ENCODE results near the gene ETNK2.

Gene ETNK2

DNA sequence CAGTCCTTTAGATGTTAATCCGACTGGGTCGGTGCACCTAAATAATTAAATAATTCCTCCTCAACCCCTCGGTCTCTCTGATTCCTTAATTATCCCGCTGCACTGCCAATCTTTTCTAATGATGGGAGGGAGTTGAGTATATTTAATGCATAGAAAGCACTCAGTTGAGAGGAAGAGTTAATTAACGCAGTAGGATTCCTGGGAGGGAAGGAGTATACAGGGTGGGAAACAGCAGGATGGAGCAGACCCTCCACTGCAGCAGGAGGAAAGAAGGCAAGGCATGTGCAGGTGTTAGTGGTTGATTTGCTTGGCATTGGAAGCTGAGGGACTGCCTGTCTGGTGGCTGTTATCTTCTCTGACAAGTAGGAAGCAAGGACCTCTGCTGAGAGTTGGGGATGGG, 24.2 kb upstream of the ETNK2 start:
- no peak for DNase-seq (ENCODE audit: low spot score)

DNA sequence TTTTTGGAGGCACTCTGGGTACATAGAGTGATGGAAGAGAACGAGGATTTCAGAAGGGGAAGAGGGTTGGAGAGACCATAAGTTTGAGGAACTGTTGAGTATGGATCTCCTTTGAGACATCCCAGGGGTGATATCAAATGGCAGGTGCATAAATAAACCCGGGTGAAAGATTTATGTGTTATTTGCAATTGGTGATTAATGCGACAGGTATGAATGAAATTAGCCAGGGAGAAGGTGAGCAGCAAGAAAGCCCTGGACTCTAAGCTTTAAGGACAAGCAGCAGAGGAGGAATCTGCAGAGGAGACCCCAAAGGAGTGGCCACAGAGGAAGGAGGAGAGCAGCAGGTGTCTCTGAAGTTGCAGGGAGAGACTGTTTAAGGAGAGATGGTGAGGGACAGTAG, 23.1 kb upstream of the ETNK2 start:
- DNase-seq (ENCODE audit: low spot score), result no peak

DNA sequence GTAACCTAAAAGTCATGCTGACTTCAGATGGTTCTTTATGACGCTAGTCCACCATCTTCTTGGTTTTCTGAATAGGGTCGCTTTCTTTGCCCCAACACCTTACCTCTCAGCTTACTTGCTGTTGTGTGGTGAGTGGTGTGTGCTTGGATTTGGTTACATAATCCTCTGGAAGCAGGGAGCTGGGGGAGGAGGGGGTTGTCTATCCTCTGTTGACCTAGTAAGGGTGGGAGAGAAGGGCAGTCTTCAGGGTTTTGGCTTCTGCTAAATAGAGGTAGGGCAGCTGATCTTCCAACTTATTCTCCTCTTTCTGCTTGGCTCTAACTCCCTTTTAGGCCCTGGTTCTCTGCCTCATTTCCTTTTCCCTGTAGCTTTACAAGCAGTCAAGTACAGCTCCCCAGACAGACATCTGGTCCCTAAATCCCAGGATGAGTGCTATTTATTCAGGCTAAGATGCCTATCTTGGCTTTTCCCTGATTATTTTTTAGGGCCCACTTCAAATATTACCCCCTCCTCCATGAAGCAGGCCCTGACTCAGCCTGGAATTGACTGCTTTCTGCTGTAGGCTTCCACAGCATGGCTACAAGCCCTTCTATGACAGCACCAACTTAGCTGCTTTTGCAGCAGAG, 20.7 kb upstream of the ETNK2 start:
- DNase-seq (ENCODE audit: low spot score), result no peak

DNA sequence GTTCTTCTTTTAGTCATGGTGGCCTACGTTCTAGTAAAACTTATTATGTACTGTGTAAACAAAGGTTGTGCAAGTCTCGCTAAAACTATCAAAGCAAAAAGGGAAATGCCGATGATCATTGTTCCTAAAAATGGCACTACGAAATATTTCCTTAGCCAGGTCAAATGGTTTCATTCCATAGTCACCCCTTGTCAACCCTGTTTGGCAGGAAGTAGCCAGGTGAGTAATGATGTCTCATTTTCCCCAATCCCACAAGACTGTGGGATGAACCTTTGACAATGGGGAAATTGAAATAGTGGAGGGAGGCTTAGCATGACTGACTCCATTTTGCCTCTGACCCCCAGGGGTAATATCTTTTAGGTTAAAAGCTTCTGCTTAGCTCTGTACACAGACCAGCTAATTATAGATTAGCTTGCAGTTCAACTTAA, 19.9 kb upstream of the ETNK2 start:
- peak; percentile 85 for DNase-seq (ENCODE audit: low spot score)

DNA sequence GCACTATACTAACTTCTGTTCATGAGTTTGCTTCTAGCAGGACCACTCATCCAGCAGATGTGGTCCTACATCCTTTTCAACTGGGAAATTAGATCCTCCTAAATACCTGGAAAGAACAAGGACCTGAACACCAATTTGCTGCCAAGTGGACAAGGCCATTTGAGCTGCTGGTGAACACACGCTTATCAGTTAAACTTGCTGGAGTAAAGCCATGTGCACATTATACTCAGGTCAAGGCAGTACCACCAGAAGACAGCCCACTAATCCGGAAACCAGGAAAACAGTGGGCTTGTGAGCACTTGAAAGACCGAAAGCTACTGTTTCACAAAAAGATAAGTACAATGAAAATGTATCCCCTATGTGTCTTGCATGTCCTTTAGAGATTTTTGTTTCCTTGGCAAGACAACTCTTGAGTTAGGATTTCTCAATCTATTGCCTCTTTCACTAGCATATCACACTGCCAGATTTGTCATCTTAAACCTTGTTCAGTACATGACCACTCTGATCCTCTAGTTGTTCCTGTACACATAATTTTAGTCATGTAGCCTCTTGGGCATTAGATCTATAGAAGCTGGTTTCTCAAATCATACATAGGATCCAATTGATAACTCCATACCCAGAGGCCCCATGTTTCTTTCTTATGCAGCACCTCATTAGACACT, 18.8 kb upstream of the ETNK2 start:
- DNase-seq (ENCODE audit: low spot score), result no peak

DNA sequence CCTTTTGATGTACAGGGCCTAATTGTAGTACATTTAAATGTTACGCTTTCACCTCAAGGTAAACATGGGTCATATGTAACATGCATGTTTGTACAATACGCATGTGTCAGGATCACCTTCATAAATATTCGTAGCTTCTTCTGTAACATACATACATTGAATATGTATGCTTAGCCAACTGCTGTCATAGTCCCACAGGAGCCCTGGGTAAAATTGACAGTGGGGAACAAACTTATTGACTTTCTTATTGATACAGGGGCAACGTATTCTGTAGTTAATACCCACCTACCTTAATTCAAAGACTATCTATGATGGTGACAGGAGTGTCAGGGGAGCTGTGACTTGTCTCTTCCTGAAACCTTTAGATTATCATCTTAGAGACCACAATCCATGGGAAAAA, 18.0 kb upstream of the ETNK2 start:
- no peak for DNase-seq (ENCODE audit: low spot score)

DNA sequence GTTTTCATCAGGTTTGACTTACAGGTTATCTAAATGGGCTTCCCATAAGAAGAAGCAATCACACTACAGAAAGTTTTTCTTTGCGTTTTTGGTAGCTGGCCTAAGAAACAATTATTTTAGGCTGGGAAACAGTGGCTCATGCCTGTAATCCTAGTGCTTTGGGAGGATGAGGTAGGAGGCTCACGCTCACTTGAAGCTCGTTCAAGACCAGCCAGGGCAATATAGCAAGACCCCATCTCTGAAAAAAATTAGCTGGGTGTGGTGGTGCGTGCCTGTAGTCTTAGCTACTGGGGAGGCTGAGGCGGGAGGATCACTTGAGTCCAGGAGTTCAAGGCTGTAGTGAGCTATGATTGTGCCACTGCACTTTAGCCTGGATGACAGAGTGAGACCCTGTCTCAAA, 15.9 kb upstream of the ETNK2 start:
- DNase-seq (ENCODE audit: low spot score), result no peak

DNA sequence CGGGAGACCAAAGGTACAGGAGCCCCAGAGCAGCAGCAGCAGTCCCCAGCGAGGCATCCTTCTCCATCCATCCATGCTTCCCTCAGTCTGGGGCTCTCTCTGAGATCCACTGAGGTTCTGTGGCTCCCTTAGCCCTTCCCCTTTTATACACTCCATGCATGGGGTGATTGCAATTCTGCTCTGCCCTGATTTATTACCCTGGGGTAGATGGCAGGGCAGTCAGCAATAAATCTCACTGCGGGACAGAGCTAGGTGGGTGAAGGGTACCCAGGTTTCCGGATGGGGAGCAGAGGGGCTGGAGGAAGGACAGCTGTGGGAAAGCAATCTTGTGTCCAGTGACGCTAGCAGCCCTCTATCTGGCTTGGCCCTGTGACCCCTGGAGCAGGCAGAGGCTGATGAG, 14.4 kb upstream of the ETNK2 start, which contains the start of gene REN:
REN (minus strand) TSS at position 119 of the 400 bp plus-strand sequence; CDS start at position 75, 44 bp downstream.
- DNase-seq (ENCODE audit: low spot score), result no peak

DNA sequence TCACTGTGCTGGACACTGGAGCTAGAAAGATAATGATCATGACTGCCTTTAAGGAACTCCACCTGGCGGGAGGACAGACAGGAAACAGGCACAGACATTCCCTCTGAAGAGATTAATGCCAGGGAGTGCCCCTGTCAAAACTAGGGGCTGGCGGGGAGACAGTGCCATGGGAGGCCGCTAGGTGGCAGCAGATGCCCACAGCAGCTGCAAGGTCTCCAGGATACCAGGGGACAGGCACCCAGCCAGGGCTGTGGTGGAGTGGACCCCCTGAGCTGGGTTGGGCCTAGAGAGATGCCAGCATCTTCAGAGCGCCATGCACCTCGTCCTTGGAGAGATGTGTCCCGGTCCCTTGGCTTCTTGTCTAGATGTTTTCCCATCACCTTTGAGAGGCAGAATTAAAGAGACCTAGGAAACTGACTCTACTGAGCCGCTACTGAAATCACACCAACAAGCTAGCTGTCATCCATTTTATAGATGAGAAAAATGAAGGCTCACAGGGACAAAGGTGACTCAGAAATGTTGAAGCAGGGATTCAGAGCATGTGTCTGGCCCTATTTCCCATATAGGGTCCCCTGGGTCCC, 10.7 kb upstream of the ETNK2 start:
- peak; percentile 69 for DNase-seq (ENCODE audit: low spot score)

DNA sequence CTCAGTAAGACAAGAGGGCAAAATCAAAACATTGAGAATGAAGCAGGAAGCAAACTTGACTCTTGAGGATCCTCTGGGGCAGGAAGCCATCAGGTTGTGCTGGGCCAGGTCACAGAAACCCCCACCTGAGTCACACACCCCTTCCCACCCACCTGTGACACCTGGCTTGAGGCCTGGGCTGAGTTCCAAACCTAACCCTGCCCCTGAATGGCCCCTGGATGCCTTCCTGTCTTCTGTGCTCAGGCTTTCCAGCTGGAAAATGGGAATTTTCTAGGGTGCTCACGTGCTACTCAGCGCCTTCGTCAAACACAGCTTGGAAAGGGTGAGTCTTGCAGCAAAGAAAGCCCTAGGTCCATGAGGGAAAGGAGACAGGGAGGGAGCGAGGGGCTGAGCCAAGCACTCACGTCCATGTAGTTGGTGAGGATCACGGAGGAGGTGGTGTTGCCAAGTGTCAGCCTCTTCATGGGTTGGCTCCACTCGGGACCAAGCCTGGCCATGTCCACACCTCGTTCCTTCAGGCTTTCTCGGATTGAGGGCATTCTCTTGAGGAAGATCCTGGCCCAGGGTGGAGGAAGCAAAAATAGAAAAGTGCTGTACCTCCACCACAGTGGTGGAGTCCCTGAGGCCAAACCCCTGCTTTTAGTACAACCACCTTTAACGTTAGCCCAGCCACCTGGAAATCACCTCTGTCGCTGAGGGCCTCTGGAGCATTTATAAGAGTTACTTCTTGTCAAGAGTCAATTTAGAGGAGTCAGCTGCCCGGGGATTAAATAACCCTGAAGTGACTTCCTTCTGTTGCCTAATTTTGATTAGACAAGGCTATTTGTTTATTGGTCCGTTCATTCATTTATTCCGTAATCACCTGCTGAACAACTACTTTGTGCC, 10.0 kb upstream of the ETNK2 start:
- no peak for DNase-seq (ENCODE audit: low spot score)

DNA sequence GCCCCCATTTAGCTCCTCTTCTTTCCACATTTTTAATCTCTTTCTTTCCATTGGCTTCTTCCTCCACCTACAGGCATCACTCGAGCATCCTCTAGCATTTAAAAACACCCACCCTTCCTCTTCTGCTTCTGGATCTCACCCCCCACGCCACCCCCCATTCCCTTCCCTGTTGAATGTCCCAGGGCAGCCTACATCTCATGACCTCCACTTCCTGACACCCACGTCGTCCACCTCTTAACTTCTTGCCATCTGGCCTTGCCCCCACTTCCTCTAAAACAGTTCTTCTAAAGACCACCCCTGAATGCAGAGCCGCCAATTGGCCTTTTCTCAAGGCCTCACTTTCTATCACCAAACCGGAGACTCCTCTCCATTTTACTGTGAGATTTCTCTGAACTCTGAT, 6.1 kb upstream of the ETNK2 start:
- DNase-seq (ENCODE audit: low spot score), result no peak

DNA sequence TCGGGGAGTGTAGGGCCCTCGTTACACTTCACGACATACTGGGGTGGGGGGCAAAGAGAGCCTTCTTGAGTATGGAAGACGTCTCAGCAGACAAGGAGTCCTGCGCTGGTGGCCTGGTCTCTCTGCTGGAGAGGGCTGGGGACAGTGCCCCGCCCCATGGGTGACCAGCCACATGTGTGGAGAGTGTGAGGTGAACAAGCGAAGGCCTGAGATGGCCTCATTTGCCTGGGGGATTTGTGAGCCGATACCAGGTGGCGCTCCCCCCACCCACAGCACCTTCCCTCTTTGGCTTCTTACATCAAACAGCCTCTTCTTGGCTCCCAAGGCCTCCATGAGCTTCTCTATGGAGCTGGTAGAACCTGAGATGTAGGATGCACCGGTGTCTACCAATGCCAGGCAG, 4.0 kb upstream of the ETNK2 start:
- no peak for DNase-seq (ENCODE audit: low spot score)

DNA sequence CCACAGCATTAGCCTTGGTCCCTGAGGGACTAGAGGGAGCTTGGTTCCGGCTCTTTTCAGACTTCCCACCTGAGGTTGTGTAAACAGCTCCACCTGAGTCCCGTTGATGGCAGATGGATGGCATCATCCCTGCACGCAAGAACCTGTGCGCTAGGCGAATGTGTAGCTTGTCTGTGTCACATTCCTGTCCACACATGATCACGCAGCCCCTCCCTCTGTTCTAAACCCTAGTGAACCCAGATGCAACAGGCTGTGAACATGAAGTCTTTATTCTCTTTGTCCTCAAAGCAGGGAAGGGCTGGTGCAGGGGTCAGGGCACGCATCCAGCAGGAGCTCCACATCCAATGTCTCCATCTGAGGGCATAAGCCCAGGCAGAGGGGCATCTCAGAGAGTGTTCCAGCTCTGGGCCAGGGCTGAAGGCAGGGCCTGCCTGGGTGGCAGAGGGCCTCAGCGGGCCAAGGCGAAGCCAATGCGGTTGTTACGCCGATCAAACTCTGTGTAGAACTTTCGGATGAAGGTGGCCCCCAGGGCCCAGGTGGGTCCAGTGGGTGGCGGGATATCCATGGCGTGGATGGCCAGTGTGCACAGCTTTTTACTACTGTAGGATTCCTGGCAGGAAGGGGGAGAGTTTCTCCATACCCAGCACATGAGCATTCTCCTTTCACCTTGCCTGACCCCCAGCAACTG, 2.9 kb upstream of the ETNK2 start:
- DNase-seq (ENCODE audit: low spot score), result no peak

DNA sequence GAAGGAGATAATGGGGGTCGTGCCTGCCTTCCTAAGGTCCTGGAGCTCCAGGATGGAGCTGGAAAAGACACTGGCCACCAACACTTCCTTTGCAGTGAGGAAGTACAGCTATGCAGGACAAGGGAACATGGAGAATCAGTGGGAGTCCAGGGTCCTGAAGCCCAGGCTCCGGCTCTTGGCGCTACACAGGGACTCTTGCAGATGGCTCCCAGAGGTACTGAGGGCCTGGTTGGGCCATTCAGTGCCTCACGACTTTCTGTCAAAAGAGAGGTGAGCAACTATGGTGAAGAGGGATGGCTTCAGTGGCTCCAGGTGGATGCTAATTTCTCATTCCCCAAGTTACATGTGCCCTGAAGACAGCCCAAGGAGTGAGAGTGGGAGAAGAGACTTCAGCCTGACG, 1.8 kb upstream of the ETNK2 start:
- no peak for DNase-seq (ENCODE audit: low spot score)

DNA sequence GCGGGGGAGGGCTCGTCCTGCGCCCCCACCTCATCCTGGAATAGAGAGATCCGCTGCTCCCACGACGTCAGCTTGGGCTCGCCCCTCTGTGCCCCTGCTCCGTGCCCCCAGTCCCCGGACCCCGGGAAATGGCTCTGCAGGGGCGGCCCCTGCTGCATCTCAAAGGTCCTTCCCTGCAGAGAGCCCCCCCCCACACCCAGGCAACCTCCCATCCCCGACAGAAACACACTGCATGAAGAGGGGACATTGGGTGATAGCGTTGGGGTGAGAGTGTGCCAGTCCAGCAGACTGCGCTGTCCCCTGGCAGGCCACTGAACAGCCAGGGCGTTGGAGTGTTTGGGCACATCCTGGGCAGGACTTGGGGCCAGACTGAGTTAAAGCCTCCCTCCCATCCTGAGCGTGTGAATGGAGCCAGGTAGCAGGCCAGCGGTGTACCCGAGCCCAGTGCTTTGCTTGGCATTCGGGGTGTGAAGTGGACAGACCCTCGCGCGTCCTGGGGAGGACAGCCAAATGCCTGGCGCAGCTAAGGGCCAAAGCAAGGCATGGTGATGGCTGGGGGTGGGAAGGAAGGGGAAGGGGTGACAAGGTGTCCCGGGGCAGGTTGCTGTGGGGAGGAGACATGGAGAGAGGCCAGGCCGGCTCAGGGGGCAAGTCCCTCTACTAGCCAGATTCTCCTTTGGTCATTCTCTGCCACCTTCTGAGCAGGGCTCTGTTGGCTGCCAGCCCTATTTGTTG, 633 bp upstream of the ETNK2 start:
- DNase-seq (ENCODE audit: low spot score), result no peak

DNA sequence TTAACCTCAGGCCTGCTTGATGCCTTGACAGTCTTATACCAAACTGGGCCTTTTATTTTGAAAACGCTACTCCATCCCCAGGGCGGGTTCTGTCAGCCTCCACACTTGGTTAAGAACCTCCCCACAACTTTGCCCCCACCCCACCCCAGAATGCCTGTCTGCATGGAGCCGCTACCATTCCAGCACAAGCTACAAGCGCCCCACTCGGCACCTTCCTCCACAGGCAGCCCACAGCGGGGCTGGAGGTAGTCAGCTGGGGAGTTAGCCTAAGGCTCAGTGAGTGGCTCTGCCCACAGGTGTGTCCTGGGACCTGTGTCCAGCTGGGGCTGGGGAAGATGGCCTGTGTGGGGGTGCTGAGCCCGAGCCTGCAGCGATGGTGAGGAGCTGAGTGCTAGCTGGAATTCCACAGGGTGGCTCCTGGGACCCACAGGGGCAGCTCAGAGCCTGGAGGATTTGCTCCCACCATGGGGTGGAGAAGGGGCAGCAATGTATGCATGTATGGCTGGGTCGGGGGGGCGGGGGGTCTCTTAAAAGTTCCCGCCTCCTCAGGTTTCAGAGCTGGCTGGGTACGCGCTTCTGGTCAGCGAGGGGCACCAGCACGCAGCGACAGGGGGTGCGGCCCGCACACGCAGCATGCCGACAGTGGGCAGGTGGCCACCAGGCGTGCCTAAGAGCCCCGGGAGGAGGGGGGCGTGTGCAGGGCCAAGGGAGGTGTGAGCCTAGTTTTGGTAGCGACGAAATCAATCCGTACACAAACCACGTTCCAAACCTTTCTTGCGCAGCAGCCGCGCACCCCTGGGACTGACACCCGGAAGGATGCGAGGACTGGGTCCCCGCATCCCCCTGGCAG, 917 bp downstream of the ETNK2 start:
- no peak for DNase-seq (ENCODE audit: low spot score)

DNA sequence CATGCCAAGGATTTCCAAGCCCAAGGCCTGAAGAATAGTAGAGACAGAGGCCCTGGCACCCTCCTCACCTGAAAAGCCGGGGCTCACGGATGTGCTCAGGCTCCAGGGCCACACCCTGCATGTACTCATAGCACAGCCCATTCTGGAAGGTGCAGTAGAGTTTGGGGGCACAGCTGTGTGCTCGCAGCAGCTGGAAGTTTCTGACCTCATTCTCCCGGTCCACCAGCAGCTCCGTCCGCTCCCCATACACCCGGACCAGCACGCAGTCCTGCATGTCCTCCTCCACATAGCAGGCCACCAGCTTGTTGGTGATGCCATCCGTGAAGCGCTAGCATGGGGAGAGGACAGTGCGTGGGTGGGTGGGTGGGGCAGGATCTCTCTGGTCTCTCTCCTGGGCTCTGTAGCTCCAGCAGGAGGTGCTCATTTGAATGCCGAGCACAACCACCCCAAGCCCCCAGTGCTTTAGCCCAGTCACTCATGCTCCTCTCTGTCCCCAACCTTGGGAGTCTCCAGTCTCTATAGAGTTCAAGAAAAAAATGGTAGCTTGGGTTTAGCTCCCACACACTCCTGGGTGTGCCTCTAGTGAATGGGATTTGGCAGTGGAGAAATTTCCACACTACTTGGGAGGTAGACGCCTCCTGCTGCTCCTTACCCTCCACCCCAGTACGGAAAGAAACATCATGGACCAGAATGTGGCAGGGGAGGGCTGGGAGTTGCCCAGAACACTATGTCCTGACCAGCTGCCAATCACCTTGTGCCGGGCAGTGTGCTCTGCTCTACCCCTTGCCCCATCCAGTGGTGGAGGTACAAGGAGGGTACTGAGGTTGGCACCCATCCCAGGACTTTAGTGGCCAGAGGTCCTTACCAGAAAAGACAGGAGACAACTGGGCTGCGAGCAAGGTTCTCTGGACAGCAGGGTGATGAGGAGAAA, 1.9 kb downstream of the ETNK2 start:
- no peak for DNase-seq (ENCODE audit: low spot score)

DNA sequence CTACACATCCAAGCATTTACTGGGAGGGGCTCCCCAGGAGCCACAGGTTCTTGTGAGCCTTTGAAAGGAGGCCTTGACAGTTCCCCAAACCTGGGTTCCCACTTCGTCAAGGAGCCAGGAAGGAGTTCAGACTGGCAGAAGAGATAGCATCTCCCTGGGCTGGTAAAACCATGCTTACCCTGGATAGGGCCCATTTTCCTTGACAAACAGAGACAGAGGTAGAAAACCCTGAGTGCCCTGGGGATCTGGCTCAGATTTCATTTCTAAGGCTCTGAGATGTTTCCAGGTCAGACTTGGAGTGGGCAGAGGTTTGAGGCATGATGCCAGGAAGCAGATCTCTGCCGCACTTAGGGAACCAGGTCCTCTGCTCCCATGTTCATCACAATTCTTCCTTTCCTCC, 2.7 kb downstream of the ETNK2 start:
- DNase-seq (ENCODE audit: low spot score), result no peak
